Measurements from ENCODE around the gene NELL1. TPM values are rescaled to one million over a fixed set of nuclear protein-coding genes. Genes with fewer than 3 reads are reported as not detected.

NELL1 gene
- total RNA-seq, 2 donors from 2014 or later = 0.09 to 0.11 TPM

GRCh38 chr11:20762116-20762844, 92.9 kb downstream of the NELL1 start:
- no peaks in the 10 kb centered on the region for H3K36me3 ChIP-seq (ENCODE audit: control insufficient read depth, insufficient read depth, low read length)
- peaks cover 6% of the 10 kb centered on the region for H3K27me3 ChIP-seq (ENCODE audit: control insufficient read depth, insufficient read depth, low read length, poor library complexity, severe bottlenecking)
- Mint-ChIP-seq H3K27ac (no peak overlapping the region), H3K4me3 (no peak overlapping the region), H3K36me3 (ENCODE audit: low read depth) (no peaks in the 10 kb centered on the region), H3K9me3 (no peaks in the 10 kb centered on the region), H3K27me3 (ENCODE audit: insufficient read depth) (peaks cover 31% of the 10 kb centered on the region), H3K4me1 (peaks cover 17% of the 10 kb centered on the region)
- no peak for DNase-seq
- no peak overlapping the region for H3K9ac ChIP-seq (ENCODE audit: extremely low read depth, low read length, poor library complexity, severe bottlenecking)
- WGBS, 2 experiments (ENCODE audit: insufficient coverage in 1 of 2, insufficient read length in 1 of 2) = 85 to 88% methylated on average over 9 to 13 of the region's 13 CpGs
- no peaks in the 10 kb centered on the region for H3K4me1 ChIP-seq (ENCODE audit: control insufficient read depth, insufficient read depth, low read length)
- no peak overlapping the region for H3K27ac ChIP-seq (ENCODE audit: low read depth, low read length)
- H3K4me3 ChIP-seq (ENCODE audit: low read length) = no peak overlapping the region
- no peak for TF ChIP-seq CTCF (conservative IDR thresholded peaks at IDR 0.05)
- H3K9me3 ChIP-seq (ENCODE audit: control insufficient read depth, low read length) = no peaks in the 10 kb centered on the region

- no peak for TF ChIP-seq CTCF (conservative IDR thresholded peaks at IDR 0.05)
- Histone ChIP-seq H3K36me3 (ENCODE audit: control insufficient read depth, insufficient read depth, low read length) (no peaks in the 10 kb centered on the region), H3K4me1 (ENCODE audit: control insufficient read depth, insufficient read depth, low read length) (no peaks in the 10 kb centered on the region), H3K9me3 (ENCODE audit: control insufficient read depth, low read length) (no peaks in the 10 kb centered on the region), H3K27me3 (ENCODE audit: control insufficient read depth, insufficient read depth, low read length, poor library complexity, severe bottlenecking) (peaks cover 6% of the 10 kb centered on the region), H3K4me3 (ENCODE audit: low read length) (no peak overlapping the region), H3K9ac (ENCODE audit: extremely low read depth, low read length, poor library complexity, severe bottlenecking) (no peak overlapping the region), H3K27ac (ENCODE audit: low read depth, low read length) (no peak overlapping the region)
- WGBS, 2 experiments (ENCODE audit: insufficient coverage in 1 of 2, insufficient read length in 1 of 2) = 69 to 100% methylated on average over 1 to 7 of the region's 7 CpGs
- Mint-ChIP-seq H3K4me3 (no peak overlapping the region), H3K4me1 (peaks cover 17% of the 10 kb centered on the region), H3K36me3 (ENCODE audit: low read depth) (no peaks in the 10 kb centered on the region), H3K27me3 (ENCODE audit: insufficient read depth) (peaks cover 31% of the 10 kb centered on the region), H3K27ac (no peak overlapping the region), H3K9me3 (no peaks in the 10 kb centered on the region)
- DNase-seq = peak; percentile 66
These were observed 93.6 kb downstream of the NELL1 start for GRCh38 chr11:20762980-20763379.

- no peaks in the 10 kb centered on the region for H3K9me3 ChIP-seq (ENCODE audit: control insufficient read depth, low read length)
- 85 to 100% methylated on average over 1 of the region's 1 CpG for WGBS, 2 experiments (ENCODE audit: insufficient coverage in 1 of 2, insufficient read length in 1 of 2)
- peaks cover 4% of the 10 kb centered on the region for H3K27me3 Mint-ChIP-seq (ENCODE audit: insufficient read depth)
- H3K36me3 Mint-ChIP-seq (ENCODE audit: low read depth) = no peaks in the 10 kb centered on the region
- no peak for TF ChIP-seq CTCF (conservative IDR thresholded peaks at IDR 0.05)
- H3K4me3 ChIP-seq (ENCODE audit: low read length) = no peak overlapping the region
- no peak for DNase-seq
- H3K9me3 Mint-ChIP-seq = no peaks in the 10 kb centered on the region
- H3K27ac ChIP-seq (ENCODE audit: low read depth, low read length) = no peak overlapping the region
- no peaks in the 10 kb centered on the region for H3K27me3 ChIP-seq (ENCODE audit: control insufficient read depth, insufficient read depth, low read length, poor library complexity, severe bottlenecking)
- no peaks in the 10 kb centered on the region for H3K36me3 ChIP-seq (ENCODE audit: control insufficient read depth, insufficient read depth, low read length)
- no peak overlapping the region for H3K4me3 Mint-ChIP-seq
- no peak overlapping the region for H3K27ac Mint-ChIP-seq
- no peak overlapping the region for H3K9ac ChIP-seq (ENCODE audit: extremely low read depth, low read length, poor library complexity, severe bottlenecking)
- H3K4me1 ChIP-seq (ENCODE audit: control insufficient read depth, insufficient read depth, low read length) = no peaks in the 10 kb centered on the region
- H3K4me1 Mint-ChIP-seq = no peaks in the 10 kb centered on the region
These were observed 101.1 kb downstream of the NELL1 start for GRCh38 chr11:20770414-20770946.
